Esophagus muscularis mucosa (tissue), 4 donors: ENCODE results near the gene CAPN9. TPM values are rescaled to one million over a fixed set of nuclear protein-coding genes. Genes with fewer than 3 reads are reported as not detected.
A peak's percentile ranks its signal among the peaks of the same experiment; 100 is the strongest.

ENCODE experiments used
- DNase-seq: peaks from one replicate; pipeline ENCODE4 v3.0.0-alpha.2; 2017; ENCODE audit errors: extremely low spot score
- H3K27ac ChIP-seq, 4 donors: fragments of 200-600 bp; sonication (generic); replicated peaks in 1 of 4; 1 replicate in 3 of 4; 2 replicates in 1 of 4; pipeline ENCODE4 v1.5.1; 2016 to 2019; ENCODE audit warnings: mild to moderate bottlenecking in 1 of 4
- H3K27me3 ChIP-seq, 4 donors: fragments of 200-600 bp; sonication (generic); one replicate each; pipeline versions ENCODE4 v1.5.1 to v1.6.0; 2016 to 2019
- H3K36me3 ChIP-seq, 4 donors: fragments of 200-600 bp; sonication (generic); one replicate each; pipeline ENCODE4 v1.5.1; 2016 to 2019
- H3K4me1 ChIP-seq, 4 donors: fragments of 200-600 bp; sonication (generic); one replicate each; pipeline ENCODE4 v1.5.1; 2016 to 2019
- H3K4me3 ChIP-seq, 4 donors: fragments of 200-600 bp; sonication (generic); 1 replicate in 2 of 4; 2 replicates in 2 of 4; pipeline ENCODE4 v1.5.1; 2016 to 2019; ENCODE audit warnings: mild to moderate bottlenecking in 4 of 4, moderate library complexity in 1 of 4
- H3K9me3 ChIP-seq, 4 donors: fragments of 200-600 bp; sonication (generic); 1 replicate in 3 of 4; 2 replicates in 1 of 4; pipeline ENCODE4 v1.5.1; 2016 to 2019
- EP300 ChIP-seq: sonication (generic); formaldehyde crosslinking; IDR thresholded peaks from one replicate; pipeline ENCODE4 v1.6.1; 2017; ENCODE audit warnings: antibody characterized with exemption
- POLR2A ChIP-seq: fragments of 450-650 bp; IDR thresholded peaks from one replicate; pipeline ENCODE4 v1.6.1; 2017; ENCODE audit warnings: antibody characterized with exemption, moderate library complexity, mild to moderate bottlenecking, low read depth
- POLR2AphosphoS5 ChIP-seq, 2 donors: sonication (generic); formaldehyde crosslinking; IDR thresholded peaks; one replicate each; pipeline ENCODE4 v1.6.1; 2017; ENCODE audit warnings: antibody characterized with exemption in 2 of 2
- WGBS: methylation state at CpG from one replicate; pipeline ENCODE4 v1.1.5; 2018; 5-methylcytosine and 5-hydroxymethylcytosine counted together
- intact Hi-C: fragments of 100-400 bp; cut with DNase I; formaldehyde crosslinking; loops from one replicate; pipeline ENCODE4 v1.15.1; 2023
- total RNA-seq, 4 donors: library from RNA; depleted of rRNA; stranded (reverse); fragments of >200 nt; gene quantifications; one replicate each; pipeline versions ENCODE4 v1.1.0 to v1.2.1, GENCODE V29; 2016
- TF ChIP-seq, protein P1 (sequence below), 3 experiments: fragments of 200-600 bp in 2 of 3; fragments of 450-650 bp in 1 of 3; sonication (generic) in 2 of 3; IDR thresholded peaks; one replicate each; pipeline ENCODE4 v1.5.1; 2017 to 2019; ENCODE audit warnings: antibody characterized with exemption in 3 of 3, mild to moderate bottlenecking in 2 of 3, moderate library complexity in 1 of 3

The CAPN9 gene
- total RNA-seq, 4 donors from 2014 or later, result not detected

DNA sequence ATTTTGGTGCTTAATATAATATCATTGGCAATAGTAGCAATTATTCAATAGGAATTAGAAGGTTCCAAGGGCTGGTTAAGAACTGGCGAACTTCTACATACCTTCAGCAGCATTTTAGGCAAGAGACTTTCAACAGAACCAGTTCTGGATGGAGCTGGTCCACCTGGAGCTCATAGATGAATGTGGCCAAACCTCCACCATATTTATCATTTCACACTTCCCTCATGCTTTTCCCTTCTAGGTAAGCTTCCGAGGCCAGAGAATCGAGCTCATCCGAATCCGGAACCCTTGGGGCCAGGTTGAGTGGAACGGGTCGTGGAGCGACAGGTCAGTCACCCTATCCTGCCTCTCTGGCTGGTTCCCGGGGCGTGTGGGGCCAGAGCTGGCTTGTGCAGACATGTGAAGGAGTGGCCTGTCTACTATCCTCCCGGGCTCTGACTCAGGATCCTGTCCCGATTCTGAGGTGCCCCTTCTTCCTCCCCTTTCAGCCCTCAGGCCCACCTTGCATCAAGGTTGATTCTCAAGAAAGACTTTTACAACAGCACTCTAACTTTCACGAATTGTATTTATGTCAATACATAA, 24.7 kb downstream of the CAPN9 start:
- Histone ChIP-seq H3K4me1 (peaks cover 0 to 15% (median 10%) of the 10 kb centered on the region in 4 donors), H3K27ac (no peak overlapping the region), H3K9me3 (no peaks in the 10 kb centered on the region), H3K4me3 (no peak overlapping the region), H3K27me3 (peaks cover 0 to 3% (median 0%) of the 10 kb centered on the region in 4 donors), H3K36me3 (no peaks in the 10 kb centered on the region)
- DNase-seq, result no peak
- WGBS, result 92% methylated on average over 13 of the region's 13 CpGs
- no peak for TF ChIP-seq EP300
- no peak for TF ChIP-seq POLR2AphosphoS5 (IDR thresholded peaks at IDR 0.05)
- intact Hi-C loops, result loop anchor here (5.0 kb wide), 1 partner anchor 130 kb away; the partner anchor contains the start of gene COG2

DNA sequence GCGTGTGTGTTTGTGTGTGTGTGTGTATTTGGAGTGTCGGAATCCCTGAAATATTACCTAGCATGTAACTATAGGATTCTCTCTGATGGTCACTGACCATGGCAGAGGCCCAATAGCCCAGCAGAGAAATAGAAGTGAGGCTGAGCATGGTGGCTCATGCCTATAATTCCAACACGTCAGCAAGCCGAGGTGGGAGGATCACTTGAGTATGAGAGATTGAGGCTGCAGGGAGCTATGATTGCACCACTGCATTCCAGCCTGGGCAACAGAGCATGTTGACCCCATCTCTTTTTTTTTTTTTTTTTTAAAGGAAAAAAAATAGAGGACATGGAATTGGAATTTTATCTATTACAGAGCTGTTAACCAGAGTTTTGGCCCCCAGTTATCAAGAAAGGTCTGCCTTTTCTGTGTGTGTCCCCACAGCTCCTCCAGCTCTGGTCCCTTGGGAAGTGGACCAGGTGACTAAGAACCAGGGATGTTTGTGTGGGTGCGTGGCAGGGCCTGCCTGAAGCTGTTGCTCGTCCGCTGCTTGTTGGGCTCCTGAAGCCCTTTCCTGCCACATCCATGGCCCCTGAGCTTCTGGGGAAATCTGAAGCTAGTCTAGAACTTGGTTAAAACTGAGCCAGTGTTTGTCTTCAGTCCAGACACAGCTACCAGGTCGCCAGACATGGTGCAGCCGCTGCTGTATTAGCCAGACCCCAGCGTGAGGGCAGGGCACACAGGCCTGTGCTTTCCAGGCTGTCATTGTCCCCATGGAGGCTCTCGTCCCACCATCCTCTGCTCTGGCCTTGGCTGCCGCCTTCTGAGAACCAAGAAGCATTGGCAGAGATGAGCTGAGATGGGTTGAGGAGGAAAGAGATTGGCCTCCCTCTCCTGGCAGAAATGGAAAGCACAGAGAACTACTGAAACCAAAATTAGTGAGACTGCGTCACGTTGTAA, 25.5 kb downstream of the CAPN9 start:
- intact Hi-C loops, result loop anchor here (5.0 kb wide), 1 partner anchor 130 kb away; the partner anchor contains the start of gene COG2
- Histone ChIP-seq H3K36me3 (no peaks in the 10 kb centered on the region), H3K9me3 (no peaks in the 10 kb centered on the region), H3K4me3 (peak overlapping the region in 1 of 4 donors; percentile 20), H3K4me1 (peaks cover 0 to 15% (median 10%) of the 10 kb centered on the region in 4 donors), H3K27me3 (peaks cover 0 to 11% (median 0%) of the 10 kb centered on the region in 4 donors), H3K27ac (no peak overlapping the region)
- TF ChIP-seq, protein P1, sequence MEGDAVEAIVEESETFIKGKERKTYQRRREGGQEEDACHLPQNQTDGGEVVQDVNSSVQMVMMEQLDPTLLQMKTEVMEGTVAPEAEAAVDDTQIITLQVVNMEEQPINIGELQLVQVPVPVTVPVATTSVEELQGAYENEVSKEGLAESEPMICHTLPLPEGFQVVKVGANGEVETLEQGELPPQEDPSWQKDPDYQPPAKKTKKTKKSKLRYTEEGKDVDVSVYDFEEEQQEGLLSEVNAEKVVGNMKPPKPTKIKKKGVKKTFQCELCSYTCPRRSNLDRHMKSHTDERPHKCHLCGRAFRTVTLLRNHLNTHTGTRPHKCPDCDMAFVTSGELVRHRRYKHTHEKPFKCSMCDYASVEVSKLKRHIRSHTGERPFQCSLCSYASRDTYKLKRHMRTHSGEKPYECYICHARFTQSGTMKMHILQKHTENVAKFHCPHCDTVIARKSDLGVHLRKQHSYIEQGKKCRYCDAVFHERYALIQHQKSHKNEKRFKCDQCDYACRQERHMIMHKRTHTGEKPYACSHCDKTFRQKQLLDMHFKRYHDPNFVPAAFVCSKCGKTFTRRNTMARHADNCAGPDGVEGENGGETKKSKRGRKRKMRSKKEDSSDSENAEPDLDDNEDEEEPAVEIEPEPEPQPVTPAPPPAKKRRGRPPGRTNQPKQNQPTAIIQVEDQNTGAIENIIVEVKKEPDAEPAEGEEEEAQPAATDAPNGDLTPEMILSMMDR (IDR thresholded peaks at IDR 0.05), result peak; percentile 35 to 52 (median 36)
- no peak for TF ChIP-seq EP300
- 59% methylated on average over 11 of the region's 14 CpGs for WGBS
- DNase-seq, result no peak

DNA sequence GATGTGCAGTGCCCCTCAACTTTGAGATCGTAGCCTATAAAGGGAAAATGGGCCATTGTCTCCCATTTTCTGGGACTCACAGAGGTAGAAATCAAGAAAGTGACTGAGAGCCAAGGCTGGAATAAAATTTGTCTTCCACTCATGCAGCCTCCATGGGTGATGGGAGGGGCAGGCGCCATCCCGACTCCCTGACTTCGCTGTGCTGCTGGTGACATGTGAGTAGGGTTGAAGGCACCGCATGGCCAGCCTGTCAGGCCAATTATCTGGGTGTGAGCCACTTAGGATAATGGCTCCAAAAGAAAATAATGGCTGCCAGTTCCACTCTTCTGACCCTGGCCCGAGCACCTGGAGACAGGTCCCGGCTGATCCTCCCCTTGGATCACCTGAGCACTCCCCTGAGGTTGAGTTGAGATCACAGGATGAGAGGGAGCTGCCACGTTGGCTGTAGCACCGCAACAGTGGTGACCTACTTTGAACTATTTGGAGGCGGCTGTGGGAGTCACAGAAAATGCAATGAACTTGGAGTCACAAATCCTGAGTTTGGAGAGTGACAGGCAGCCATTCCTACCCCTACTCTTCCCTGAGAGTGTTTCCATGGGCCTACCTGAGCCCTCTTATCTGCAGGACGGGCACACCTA, 26.3 kb downstream of the CAPN9 start:
- TF ChIP-seq POLR2A (no peak), EP300 (no peak), POLR2AphosphoS5 (IDR thresholded peaks at IDR 0.05) (no peak)
- TF ChIP-seq, protein P1 (IDR thresholded peaks at IDR 0.05), result no peak
- no peak for DNase-seq
- Histone ChIP-seq H3K27me3 (peaks cover 0 to 15% (median 0%) of the 10 kb centered on the region in 4 donors), H3K9me3 (no peaks in the 10 kb centered on the region), H3K4me1 (peaks cover 0 to 15% (median 10%) of the 10 kb centered on the region in 4 donors), H3K27ac (no peak overlapping the region), H3K4me3 (peak overlapping the region in 1 of 4 donors; percentile 20), H3K36me3 (no peaks in the 10 kb centered on the region)
- intact Hi-C loops, result loop anchor here (5.0 kb wide), 1 partner anchor 131 kb away; the partner anchor contains the start of gene COG2
- WGBS, result 86% methylated on average over 6 of the region's 11 CpGs

DNA sequence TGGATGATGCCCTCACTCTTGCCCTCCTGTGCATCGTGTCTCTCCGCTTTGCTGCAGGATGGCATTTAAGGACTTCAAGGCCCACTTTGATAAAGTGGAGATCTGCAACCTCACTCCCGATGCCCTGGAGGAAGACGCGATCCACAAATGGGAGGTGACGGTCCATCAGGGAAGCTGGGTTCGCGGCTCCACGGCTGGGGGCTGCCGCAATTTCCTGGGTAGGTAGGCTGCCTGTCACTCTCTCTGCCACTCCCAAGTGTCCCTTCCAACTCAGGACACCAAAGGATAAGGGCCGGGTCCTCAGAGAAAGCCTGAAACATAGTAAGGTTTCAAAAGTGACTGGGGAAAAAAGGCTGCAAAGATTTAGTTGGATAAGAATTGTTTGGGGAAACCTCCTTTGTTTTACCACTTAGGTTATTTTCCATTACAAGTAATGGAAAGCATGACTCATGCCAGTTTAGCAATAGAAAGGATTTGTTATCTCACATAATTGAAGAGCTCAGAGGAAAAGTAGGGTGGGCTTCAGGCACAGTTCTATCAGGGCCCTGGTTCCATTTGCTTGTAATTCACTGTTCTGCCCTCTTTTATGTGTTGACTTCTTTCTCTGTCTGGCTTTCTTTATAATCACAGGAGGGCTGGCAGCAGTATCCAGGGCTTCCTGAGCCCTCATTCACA, 31.9 kb downstream of the CAPN9 start:
- no peaks in the 10 kb centered on the region for H3K4me1 ChIP-seq
- H3K27ac ChIP-seq, result no peak overlapping the region
- intact Hi-C loops, result no loop called here
- no peak overlapping the region for H3K4me3 ChIP-seq
- H3K36me3 ChIP-seq, result no peaks in the 10 kb centered on the region
- DNase-seq, result no peak
- no peaks in the 10 kb centered on the region for H3K9me3 ChIP-seq
- peaks cover 0 to 29% (median 0%) of the 10 kb centered on the region in 4 donors for H3K27me3 ChIP-seq
- 92% methylated on average over 11 of the region's 11 CpGs for WGBS
- no peak for TF ChIP-seq POLR2AphosphoS5 (IDR thresholded peaks at IDR 0.05)
- TF ChIP-seq POLR2A, result no peak
- TF ChIP-seq EP300, result no peak
- TF ChIP-seq, protein P1 (IDR thresholded peaks at IDR 0.05), result no peak
